Transverse colon (tissue), 4 donors: Measurements from ENCODE around the gene SLC12A7. TPM values are rescaled to one million over a fixed set of nuclear protein-coding genes. Genes with fewer than 3 reads are reported as not detected.

Source experiments
- DNase-seq: peaks from one replicate; pipeline ENCODE4 v3.0.0-alpha.2; 2019
- H3K27ac ChIP-seq, 4 donors: fragments of 200-600 bp; sonication (generic); 2 replicates each; pipeline ENCODE4 v1.5.1; 2016 to 2018; ENCODE audit warnings: inconsistent platforms in 4 of 4
- H3K27me3 ChIP-seq: fragments of 200-600 bp; sonication (generic); 2 replicates; pipeline ENCODE4 v1.5.1; 2017; ENCODE audit warnings: inconsistent platforms
- H3K36me3 ChIP-seq, 4 donors: fragments of 200-600 bp; sonication (generic); 2 replicates each; pipeline ENCODE4 v1.5.1; 2017 to 2019; ENCODE audit warnings: inconsistent platforms in 4 of 4
- H3K4me1 ChIP-seq, 4 donors: fragments of 200-600 bp; sonication (generic); 2 replicates each; pipeline ENCODE4 v1.5.1; 2017 to 2020; ENCODE audit warnings: inconsistent platforms in 4 of 4
- H3K4me3 ChIP-seq, 4 donors: fragments of 200-600 bp; sonication (generic); 1 replicate in 1 of 4; 2 replicates in 3 of 4; pipeline versions ENCODE4 v1.5.1 to v1.6.1; 2017 to 2019; ENCODE audit warnings: inconsistent platforms in 4 of 4
- H3K9me3 ChIP-seq, 2 donors: fragments of 200-600 bp; sonication (generic); 2 replicates each; pipeline ENCODE4 v1.5.1; 2017 to 2019; ENCODE audit warnings: inconsistent platforms in 2 of 2
- CTCF ChIP-seq, 5 experiments: fragments of 200-600 bp in 3 of 5; fragments of 450-650 bp in 2 of 5; sonication (generic) in 3 of 5; IDR thresholded peaks; 1 replicate in 2 of 5; 2 replicates in 3 of 5; pipeline ENCODE4 v1.5.1; 2016 to 2017; ENCODE audit warnings: antibody characterized with exemption in 5 of 5, inconsistent platforms in 3 of 5, mild to moderate bottlenecking in 2 of 5, moderate library complexity in 1 of 5
- EP300 ChIP-seq: sonication (generic); formaldehyde crosslinking; IDR thresholded peaks from one replicate; pipeline ENCODE4 v1.6.1; 2017; ENCODE audit warnings: antibody characterized with exemption, low read depth
- POLR2A ChIP-seq: fragments of 450-650 bp; IDR thresholded peaks from one replicate; pipeline ENCODE4 v1.6.1; 2016; ENCODE audit warnings: antibody characterized with exemption, mild to moderate bottlenecking, moderate library complexity
- POLR2AphosphoS5 ChIP-seq, 3 donors: sonication (generic); formaldehyde crosslinking; IDR thresholded peaks; one replicate each; pipeline ENCODE4 v1.6.1; 2016; ENCODE audit warnings: antibody characterized with exemption in 3 of 3
- WGBS, 2 donors: methylation state at CpG; one replicate each; pipeline ENCODE4 v1.1.5; 2018; ENCODE audit warnings: low coverage in 1 of 2; 5-methylcytosine and 5-hydroxymethylcytosine counted together
- in situ Hi-C, 4 donors: fragments of 200-750 bp; cut with MboI; loops; one replicate each; pipeline versions ENCODE4 v1.15.0 to v1.15.1; 2017; ENCODE audit warnings: low sequenced_read_pairs in 3 of 4, low pct_ligation_motif_present in 1 of 4, low pct_unique_long_range_greater_than_20kb in 1 of 4
- intact Hi-C: fragments of 100-400 bp; cut with DNase I; formaldehyde crosslinking; loops from one replicate; pipeline ENCODE4 v1.15.1; 2023; ENCODE audit warnings: low total_unique reads
- total RNA-seq, 4 donors: library from RNA; depleted of rRNA; stranded (reverse); fragments of >200 nt; gene quantifications; one replicate each; pipeline ENCODE4 v1.1.0, GENCODE V29; 2016

Gene SLC12A7
- total RNA-seq, 4 donors from 2014 or later, result 60.7 to 144 (median 61.4) TPM

DNA sequence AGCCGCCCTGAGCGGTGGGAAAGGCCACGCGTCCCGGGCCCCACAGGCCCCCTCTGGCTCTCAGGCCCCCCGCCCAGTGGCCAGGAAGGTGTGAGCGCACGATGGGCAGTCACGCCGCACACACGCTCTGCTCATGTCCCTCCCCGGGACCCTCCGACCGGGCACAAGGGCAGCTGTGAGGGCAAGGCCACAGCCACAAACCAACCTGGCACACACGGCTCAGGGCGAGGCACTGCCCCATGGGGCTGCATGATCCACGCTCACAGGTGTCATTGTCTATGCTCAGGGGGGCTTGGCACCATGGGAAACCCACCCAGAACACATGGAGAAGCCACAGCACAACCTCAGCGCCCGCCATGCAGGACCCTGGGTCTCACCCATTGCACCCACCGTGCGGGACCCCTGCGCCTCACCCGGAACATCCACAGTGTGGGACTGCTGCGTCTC lies 51.3 kb downstream of the SLC12A7 start:
- Histone ChIP-seq H3K27me3 (no peaks in the 10 kb centered on the region), H3K27ac (no peak overlapping the region), H3K9me3 (no peaks in the 10 kb centered on the region), H3K36me3 (peaks cover 0 to 23% (median 3%) of the 10 kb centered on the region in 4 donors), H3K4me1 (no peaks in the 10 kb centered on the region), H3K4me3 (no peak overlapping the region)
- no peak for DNase-seq
- in situ Hi-C loops (no loop called here), intact Hi-C loops (no loop called here)
- WGBS, 2 donors, result 81% methylated on average over 24 of the region's 24 CpGs; no CpG with 5 or more reads in 1 of the 2 donors
- TF ChIP-seq POLR2A (no peak), EP300 (no peak), POLR2AphosphoS5 (IDR thresholded peaks at IDR 0.05) (no peak), CTCF (IDR thresholded peaks at IDR 0.05) (no peak)

GRCh38 chr5:1059884-1060263 lies 52.0 kb downstream of the SLC12A7 start:
- in situ Hi-C loops, result no loop called here
- no peaks in the 10 kb centered on the region for H3K27me3 ChIP-seq
- no peak overlapping the region for H3K27ac ChIP-seq
- 82% methylated on average over 16 of the region's 17 CpGs; no CpG with 5 or more reads in 1 of the 2 donors for WGBS, 2 donors
- no peaks in the 10 kb centered on the region for H3K9me3 ChIP-seq
- peaks cover 0 to 23% (median 3%) of the 10 kb centered on the region in 4 donors for H3K36me3 ChIP-seq
- TF ChIP-seq POLR2A (no peak), POLR2AphosphoS5 (IDR thresholded peaks at IDR 0.05) (no peak), CTCF (IDR thresholded peaks at IDR 0.05) (no peak), EP300 (no peak)
- H3K4me3 ChIP-seq, result no peak overlapping the region
- intact Hi-C loops, result no loop called here
- DNase-seq, result no peak
- H3K4me1 ChIP-seq, result no peaks in the 10 kb centered on the region

DNA sequence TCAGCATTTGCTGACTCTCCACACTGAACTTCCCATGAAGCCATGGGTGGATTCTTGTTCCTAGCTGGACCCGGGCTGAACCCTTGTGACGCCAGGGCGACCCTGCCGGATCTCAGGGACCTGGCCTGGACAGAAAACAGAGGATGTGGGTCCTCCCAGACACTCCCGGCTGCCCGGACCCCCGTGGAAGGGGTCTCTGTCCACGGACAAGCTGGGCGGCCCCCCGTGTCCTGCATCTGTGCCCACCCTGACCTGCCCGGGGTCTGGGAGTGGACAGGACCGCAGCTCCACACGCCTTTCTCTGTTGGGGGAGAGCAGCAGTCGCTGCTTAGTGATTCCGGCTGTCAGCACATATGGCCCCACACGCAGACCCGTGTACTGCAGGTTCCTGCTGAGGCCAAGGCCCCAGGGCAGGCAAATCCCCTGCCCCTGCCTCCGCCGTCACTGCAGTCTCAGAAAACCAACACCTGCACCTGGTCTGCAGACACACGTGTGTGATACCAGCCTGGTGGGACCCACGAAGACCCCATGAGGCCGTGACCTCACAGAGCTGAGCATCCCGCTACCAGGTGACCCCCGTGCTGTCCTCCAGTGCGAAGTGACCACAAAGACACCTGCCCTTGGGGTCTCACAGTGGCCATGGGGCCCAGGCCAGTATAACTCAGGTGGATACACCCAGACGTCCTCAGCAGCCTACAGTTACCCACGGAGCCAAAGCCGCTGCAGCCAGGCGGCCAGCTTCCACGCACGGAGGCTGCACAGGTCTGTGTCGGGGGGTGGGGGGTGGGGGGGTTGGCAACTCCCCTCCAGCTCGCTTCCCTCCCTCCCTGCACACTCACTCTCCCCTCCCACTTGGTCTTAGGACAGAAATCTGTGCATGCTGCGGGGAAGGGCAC lies 52.6 kb downstream of the SLC12A7 start:
- DNase-seq, result no peak
- in situ Hi-C loops, result no loop called here
- no peak overlapping the region for H3K4me3 ChIP-seq
- 93% methylated on average over 32 of the region's 34 CpGs; no CpG with 5 or more reads in 1 of the 2 donors for WGBS, 2 donors
- H3K27me3 ChIP-seq, result no peaks in the 10 kb centered on the region
- H3K36me3 ChIP-seq, result peaks cover 0 to 23% (median 3%) of the 10 kb centered on the region in 4 donors
- TF ChIP-seq POLR2AphosphoS5 (IDR thresholded peaks at IDR 0.05) (no peak), POLR2A (no peak), CTCF (IDR thresholded peaks at IDR 0.05) (no peak), EP300 (no peak)
- H3K27ac ChIP-seq, result no peak overlapping the region
- intact Hi-C loops, result no loop called here
- no peaks in the 10 kb centered on the region for H3K4me1 ChIP-seq
- no peaks in the 10 kb centered on the region for H3K9me3 ChIP-seq

DNA sequence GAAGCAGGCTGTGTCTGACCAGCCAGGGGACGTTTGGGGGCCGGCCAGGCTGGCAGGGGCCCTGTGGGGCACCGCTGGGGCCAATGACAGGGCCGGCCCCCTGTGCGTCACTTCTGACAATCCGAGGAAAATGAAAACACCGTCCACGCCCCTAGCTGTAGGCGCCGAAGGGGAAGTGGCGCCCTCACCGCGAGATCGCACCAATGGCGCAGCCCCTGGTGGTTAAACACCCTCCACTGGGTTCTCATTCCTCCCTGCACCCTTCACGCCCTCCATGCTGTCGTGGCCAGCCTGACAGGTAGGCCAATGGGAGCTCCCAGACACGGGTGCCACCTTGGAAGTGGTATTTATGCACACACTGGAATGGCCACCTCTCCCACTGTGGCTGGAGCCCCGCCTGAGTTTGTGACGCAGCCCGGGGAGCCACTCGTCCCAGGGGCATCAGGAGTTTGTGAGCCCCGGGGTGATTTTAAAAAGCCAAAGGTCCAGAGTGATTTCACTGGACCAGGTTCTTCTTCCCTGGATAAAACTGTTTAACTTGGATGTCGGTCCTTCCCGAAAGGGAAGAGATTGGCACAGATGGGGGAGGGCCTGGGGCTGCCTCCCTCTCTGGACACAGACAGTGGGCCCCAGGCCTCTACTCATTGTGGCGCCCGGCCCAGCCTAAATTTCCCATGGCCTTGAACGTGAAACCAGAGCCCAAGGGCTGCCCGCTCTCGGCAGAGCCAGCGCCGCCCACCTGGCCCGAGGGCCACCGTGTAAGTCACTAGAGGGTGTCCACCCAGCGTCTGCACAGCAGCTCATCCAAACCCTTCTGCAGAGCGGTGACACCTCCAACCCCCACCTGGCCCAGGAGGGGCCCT lies 53.5 kb downstream of the SLC12A7 start:
- Histone ChIP-seq H3K27me3 (no peaks in the 10 kb centered on the region), H3K36me3 (peaks cover 0 to 18% (median 3%) of the 10 kb centered on the region in 4 donors), H3K9me3 (no peaks in the 10 kb centered on the region), H3K27ac (no peak overlapping the region), H3K4me1 (no peaks in the 10 kb centered on the region), H3K4me3 (no peak overlapping the region)
- DNase-seq, result no peak
- no peak for TF ChIP-seq POLR2A
- TF ChIP-seq CTCF (IDR thresholded peaks at IDR 0.05), result no peak
- no peak for TF ChIP-seq EP300
- no peak for TF ChIP-seq POLR2AphosphoS5 (IDR thresholded peaks at IDR 0.05)
- intact Hi-C loops (no loop called here), in situ Hi-C loops (no loop called here)
- WGBS, 2 donors, result 89% methylated on average over 30 of the region's 36 CpGs; no CpG with 5 or more reads in 1 of the 2 donors
